Ishikawa (cell line): Measurements from ENCODE around the gene DCTN1.

Experiments
- CEBPB ChIP-seq: IDR thresholded peaks from 2 replicates; pipeline ENCODE4 v1.6.1; 2012
- CREB1 ChIP-seq: IDR thresholded peaks from 2 replicates; pipeline ENCODE4 v1.6.1; 2012; ENCODE audit warnings: low read depth
- EGR1 ChIP-seq: IDR thresholded peaks from 2 replicates; pipeline ENCODE4 v1.6.1; 2012
- EP300 ChIP-seq: IDR thresholded peaks from 2 replicates; pipeline ENCODE4 v1.6.1; 2012; ENCODE audit warnings: borderline replicate concordance
- FOXM1 ChIP-seq: IDR thresholded peaks from 2 replicates; pipeline ENCODE4 v1.6.1; 2012; ENCODE audit warnings: low read depth, borderline replicate concordance
- MAX ChIP-seq: IDR thresholded peaks from 2 replicates; pipeline ENCODE4 v1.6.1; 2012
- NFIC ChIP-seq: IDR thresholded peaks from 2 replicates; pipeline ENCODE4 v1.6.1; 2012
- RAD21 ChIP-seq: IDR thresholded peaks from 2 replicates; pipeline ENCODE4 v1.6.1; 2012; ENCODE audit warnings: low read depth
- REST ChIP-seq: IDR thresholded peaks from 2 replicates; pipeline ENCODE4 v1.6.1; 2012; ENCODE audit warnings: low read depth, mild to moderate bottlenecking
- TAF1 ChIP-seq: IDR thresholded peaks from 2 replicates; pipeline ENCODE4 v1.6.1; 2012; ENCODE audit warnings: low read depth, mild to moderate bottlenecking
- TCF12 ChIP-seq: IDR thresholded peaks from 2 replicates; pipeline ENCODE4 v1.6.1; 2012; ENCODE audit warnings: low read depth
- TEAD4 ChIP-seq: IDR thresholded peaks from 2 replicates; pipeline ENCODE4 v1.6.1; 2012
- USF1 ChIP-seq: IDR thresholded peaks from 2 replicates; pipeline ENCODE4 v1.6.1; 2012
- YY1 ChIP-seq: IDR thresholded peaks from 2 replicates; pipeline ENCODE4 v1.6.1; 2012; ENCODE audit warnings: low read depth
- ZBTB7A ChIP-seq: IDR thresholded peaks from 2 replicates; pipeline ENCODE4 v1.6.1; 2012; ENCODE audit warnings: low read depth

Gene DCTN1

GRCh38 chr2:74390606-74391005 lies 10.5 kb upstream of the DCTN1 start:
- no peak for TF ChIP-seq REST
- TF ChIP-seq MAX: no peak
- TF ChIP-seq TEAD4: no peak
- no peak for TF ChIP-seq EGR1
- TF ChIP-seq EP300: no peak
- TF ChIP-seq TCF12: no peak
- TF ChIP-seq CEBPB: no peak
- TF ChIP-seq CREB1: no peak
- no peak for TF ChIP-seq NFIC
- no peak for TF ChIP-seq TAF1
- no peak for TF ChIP-seq YY1
- no peak for TF ChIP-seq RAD21
- TF ChIP-seq ZBTB7A: no peak
- TF ChIP-seq USF1: no peak

GRCh38 chr2:74387346-74387745 lies 7.2 kb upstream of the DCTN1 start:
- TF ChIP-seq USF1 (no peak), EP300 (no peak), EGR1 (no peak), NFIC (no peak)

- TF ChIP-seq REST (no peak), YY1 (no peak), ZBTB7A (no peak), FOXM1 (no peak)
Observed at GRCh38 chr2:74385396-74385795, 5.3 kb upstream of the DCTN1 start.

- TF ChIP-seq YY1: no peak
- TF ChIP-seq CREB1: no peak
- TF ChIP-seq TAF1: no peak
- TF ChIP-seq MAX: no peak
- TF ChIP-seq REST: no peak
Observed at GRCh38 chr2:74384051-74384450, 3.9 kb upstream of the DCTN1 start.

- TF ChIP-seq CREB1 (no peak), FOXM1 (no peak), MAX (no peak), TCF12 (no peak), NFIC (no peak), USF1 (no peak), EP300 (no peak)
Observed at GRCh38 chr2:74383254-74383653, 3.1 kb upstream of the DCTN1 start.
